NCI-H69 (cell line): Measurements from ENCODE around the gene CTSW.
A peak's percentile ranks its signal among the peaks of the same experiment; 100 is the strongest.

Experiments used
- DNase-seq: peaks from one replicate; lab custom pipeline; 2025; lab: John Stamatoyannopoulos, UW

The CTSW gene

GRCh38 chr11:65856689-65857499 is 22.7 kb upstream of the CTSW start:
- DNase-seq: peak; percentile 77

GRCh38 chr11:65857500-65857852 is 22.2 kb upstream of the CTSW start:
- no peak for DNase-seq

GRCh38 chr11:65857853-65858680 is 21.6 kb upstream of the CTSW start, which contains the start of gene CFL1:
TSS of gene CFL1 (minus strand) at chr11:65858180. CDS start at chr11:65858099, 81 bp downstream.
- peak; percentile 99 for DNase-seq

- DNase-seq: no peak
Observed at GRCh38 chr11:65858681-65859087, 21.0 kb upstream of the CTSW start.

- DNase-seq: peak; percentile 100
Observed at GRCh38 chr11:65859095-65859811, 20.4 kb upstream of the CTSW start.

- no peak for DNase-seq
Observed at GRCh38 chr11:65859812-65860277, 19.8 kb upstream of the CTSW start.

- peak; percentile 100 for DNase-seq
Observed at GRCh38 chr11:65860278-65861164, 19.1 kb upstream of the CTSW start, which contains the start of gene MUS81. TSS of gene MUS81 (plus strand) at chr11:65860433. CDS start at chr11:65860754, 321 bp downstream.

GRCh38 chr11:65861165-65861505 is 18.5 kb upstream of the CTSW start:
- peak; percentile 67 for DNase-seq

GRCh38 chr11:65861533-65862183 is 18.0 kb upstream of the CTSW start:
- DNase-seq: no peak

- no peak for DNase-seq
Observed at GRCh38 chr11:65862191-65862735, 17.4 kb upstream of the CTSW start.

GRCh38 chr11:65862941-65863888 is 16.4 kb upstream of the CTSW start:
- DNase-seq: no peak

GRCh38 chr11:65863889-65864705 is 15.5 kb upstream of the CTSW start:
- no peak for DNase-seq

GRCh38 chr11:65864706-65865471 is 14.7 kb upstream of the CTSW start:
- no peak for DNase-seq

GRCh38 chr11:65865550-65866172 is 14.0 kb upstream of the CTSW start:
- no peak for DNase-seq

- no peak for DNase-seq
Observed at GRCh38 chr11:65866509-65867283, 12.9 kb upstream of the CTSW start.
